Kidney epithelial cell (primary cell): ENCODE data around the gene ZNF213. TPM values are rescaled to one million over a fixed set of nuclear protein-coding genes. Genes with fewer than 3 reads are reported as not detected.

ENCODE experiments used
- DNase-seq: peaks from one replicate; pipeline ENCODE4 v3.0.0-alpha.2; 2010; ENCODE audit warnings: low read depth
- H3K27me3 ChIP-seq: 2 replicates; pipeline ENCODE4 v1.6.0; 2011; ENCODE audit warnings: low read length; ENCODE audit not compliant: control insufficient read depth, insufficient read depth
- H3K36me3 ChIP-seq: 2 replicates; pipeline ENCODE4 v1.5.1; 2011; ENCODE audit warnings: low read length; ENCODE audit not compliant: control insufficient read depth, insufficient read depth
- H3K4me3 ChIP-seq: 2 replicates; pipeline ENCODE4 v1.5.1; 2011; ENCODE audit warnings: low read depth, mild to moderate bottlenecking, control low read depth, low read length
- total RNA-seq: library from RNA; depleted of rRNA; stranded (reverse); fragments of >200 nt; gene quantifications from 2 replicates; pipeline ENCODE4 v1.2.3, GENCODE V29; 2015
- TF ChIP-seq, protein P1 (sequence below): IDR thresholded peaks from 2 replicates; pipeline ENCODE4 v1.5.1; 2011; ENCODE audit warnings: mild to moderate bottlenecking, moderate library complexity, low read length, control low read depth, inconsistent platforms; ENCODE audit not compliant: insufficient read depth, poor library complexity, severe bottlenecking

The ZNF213 gene
- total RNA-seq, 1 donor from 2014 or later: 13.7 TPM

DNA sequence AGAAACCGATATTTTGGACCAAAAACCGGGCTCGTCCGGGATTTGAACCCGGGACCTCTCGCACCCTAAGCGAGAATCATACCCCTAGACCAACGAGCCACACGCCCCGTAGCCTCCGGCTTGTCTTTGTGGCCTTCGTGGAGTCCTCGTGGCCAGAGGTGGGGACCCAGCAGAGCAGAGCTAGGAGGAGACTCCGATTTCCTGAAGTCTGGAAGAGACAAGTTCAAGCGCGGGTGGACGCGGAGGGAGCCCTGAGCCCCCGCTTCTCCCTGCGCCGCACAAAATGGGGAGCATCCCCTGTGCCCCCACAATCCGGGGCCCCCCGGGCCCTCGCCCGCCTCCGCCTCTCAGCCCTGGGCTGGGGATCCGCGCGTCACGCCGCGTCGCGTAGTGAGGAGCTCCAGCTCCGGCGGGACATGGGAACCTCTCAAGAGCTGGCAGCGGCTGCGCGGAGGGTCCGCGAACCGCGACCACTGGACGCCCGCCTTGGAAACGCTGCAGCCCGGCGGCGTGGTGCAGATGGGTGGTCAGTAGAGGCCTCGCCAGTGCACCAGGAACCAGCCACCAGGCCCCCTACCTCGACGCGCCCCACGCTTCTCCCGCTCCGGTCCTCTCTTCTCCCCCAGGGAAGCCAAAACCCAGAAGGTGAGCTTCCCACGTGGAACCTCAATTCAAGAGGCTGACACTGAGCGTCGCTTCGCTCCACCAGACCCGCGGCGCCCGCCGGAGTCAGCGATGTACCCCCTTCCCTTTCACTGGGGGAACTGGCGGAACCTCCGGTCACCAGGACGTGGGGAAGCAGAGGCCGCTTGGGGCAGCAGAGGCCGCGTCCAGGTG is 48.0 kb downstream of the ZNF213 start:
- no peak for DNase-seq
- TF ChIP-seq, protein P1, sequence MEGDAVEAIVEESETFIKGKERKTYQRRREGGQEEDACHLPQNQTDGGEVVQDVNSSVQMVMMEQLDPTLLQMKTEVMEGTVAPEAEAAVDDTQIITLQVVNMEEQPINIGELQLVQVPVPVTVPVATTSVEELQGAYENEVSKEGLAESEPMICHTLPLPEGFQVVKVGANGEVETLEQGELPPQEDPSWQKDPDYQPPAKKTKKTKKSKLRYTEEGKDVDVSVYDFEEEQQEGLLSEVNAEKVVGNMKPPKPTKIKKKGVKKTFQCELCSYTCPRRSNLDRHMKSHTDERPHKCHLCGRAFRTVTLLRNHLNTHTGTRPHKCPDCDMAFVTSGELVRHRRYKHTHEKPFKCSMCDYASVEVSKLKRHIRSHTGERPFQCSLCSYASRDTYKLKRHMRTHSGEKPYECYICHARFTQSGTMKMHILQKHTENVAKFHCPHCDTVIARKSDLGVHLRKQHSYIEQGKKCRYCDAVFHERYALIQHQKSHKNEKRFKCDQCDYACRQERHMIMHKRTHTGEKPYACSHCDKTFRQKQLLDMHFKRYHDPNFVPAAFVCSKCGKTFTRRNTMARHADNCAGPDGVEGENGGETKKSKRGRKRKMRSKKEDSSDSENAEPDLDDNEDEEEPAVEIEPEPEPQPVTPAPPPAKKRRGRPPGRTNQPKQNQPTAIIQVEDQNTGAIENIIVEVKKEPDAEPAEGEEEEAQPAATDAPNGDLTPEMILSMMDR: no peak
- Histone ChIP-seq H3K27me3 (peaks cover 41% of the 10 kb centered on the region), H3K4me3 (peak overlapping the region; percentile 39), H3K36me3 (no peaks in the 10 kb centered on the region)

DNA sequence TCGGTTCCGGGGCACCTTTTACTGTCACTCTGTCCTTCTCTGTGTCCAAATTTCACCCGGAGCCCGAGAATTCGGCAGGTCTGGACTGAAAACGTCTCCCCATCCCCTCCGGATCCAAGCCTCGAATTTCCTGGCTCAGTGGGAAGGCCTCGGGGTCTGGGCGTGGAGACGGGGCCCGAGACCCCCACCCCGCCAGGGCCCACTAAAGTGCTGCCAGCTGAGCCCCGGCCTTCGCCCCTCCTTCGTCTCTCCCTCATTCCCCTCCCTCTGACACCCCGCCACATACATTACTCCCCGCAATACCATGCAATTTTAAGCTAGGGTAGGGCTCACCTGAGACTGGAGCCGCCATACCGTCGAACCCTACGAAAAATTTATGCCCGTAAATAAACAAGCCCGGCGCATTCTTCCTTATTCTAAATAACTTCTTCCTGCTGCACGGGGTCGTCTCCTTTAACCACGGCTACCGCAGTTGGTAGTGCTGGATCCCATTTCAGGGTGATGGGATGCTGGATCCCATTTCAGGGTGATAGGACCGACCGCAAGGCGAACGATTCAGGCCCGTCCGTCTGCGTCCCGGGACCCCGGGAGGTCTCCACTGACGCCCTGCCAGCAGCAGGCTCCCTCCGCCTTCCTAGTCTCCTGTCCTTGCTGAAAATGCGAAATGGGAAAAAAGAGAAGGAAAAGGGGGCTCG is 48.8 kb downstream of the ZNF213 start:
- H3K4me3 ChIP-seq: peak overlapping the region; percentile 39
- DNase-seq: no peak
- TF ChIP-seq, protein P1: no peak
- H3K36me3 ChIP-seq: no peaks in the 10 kb centered on the region
- peaks cover 41% of the 10 kb centered on the region for H3K27me3 ChIP-seq

DNA sequence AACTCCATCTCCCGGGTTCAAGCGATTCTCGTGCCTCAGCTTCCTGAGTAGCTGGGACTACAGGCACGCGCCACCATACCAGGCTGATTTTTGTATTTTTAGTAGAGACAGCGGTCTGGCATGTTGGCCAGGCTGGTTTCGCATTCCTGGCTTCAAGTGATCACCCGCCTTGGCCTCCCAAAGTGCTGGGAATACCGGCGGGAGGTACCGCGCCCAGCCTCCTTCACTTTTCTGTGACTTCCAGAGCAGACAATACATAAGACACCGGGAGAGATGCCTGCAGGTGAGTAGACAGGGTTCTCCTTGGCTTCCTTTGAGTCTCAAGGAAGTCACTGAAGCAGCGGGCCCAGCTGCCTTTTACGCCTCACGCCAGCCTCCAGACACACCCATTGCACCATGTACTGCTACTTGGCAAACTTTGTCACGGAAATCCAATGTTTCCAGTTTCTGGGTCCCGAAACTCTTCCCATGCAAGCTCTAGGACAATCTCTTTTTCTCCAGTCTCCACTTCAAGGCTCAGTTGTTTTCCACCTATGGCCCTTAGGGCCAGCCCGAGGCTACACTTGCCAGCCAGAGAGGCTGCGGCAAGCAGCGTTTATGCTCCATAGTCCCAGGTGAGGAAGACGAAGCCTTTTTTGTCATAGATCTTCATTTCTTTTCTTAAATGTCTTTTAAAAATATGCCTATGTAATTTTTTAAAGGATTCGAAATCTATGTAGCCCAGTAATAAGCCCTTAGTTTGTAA is 52.3 kb downstream of the ZNF213 start:
- DNase-seq: no peak
- no peaks in the 10 kb centered on the region for H3K36me3 ChIP-seq
- peaks cover 39% of the 10 kb centered on the region for H3K27me3 ChIP-seq
- TF ChIP-seq, protein P1: no peak
- no peak overlapping the region for H3K4me3 ChIP-seq

DNA sequence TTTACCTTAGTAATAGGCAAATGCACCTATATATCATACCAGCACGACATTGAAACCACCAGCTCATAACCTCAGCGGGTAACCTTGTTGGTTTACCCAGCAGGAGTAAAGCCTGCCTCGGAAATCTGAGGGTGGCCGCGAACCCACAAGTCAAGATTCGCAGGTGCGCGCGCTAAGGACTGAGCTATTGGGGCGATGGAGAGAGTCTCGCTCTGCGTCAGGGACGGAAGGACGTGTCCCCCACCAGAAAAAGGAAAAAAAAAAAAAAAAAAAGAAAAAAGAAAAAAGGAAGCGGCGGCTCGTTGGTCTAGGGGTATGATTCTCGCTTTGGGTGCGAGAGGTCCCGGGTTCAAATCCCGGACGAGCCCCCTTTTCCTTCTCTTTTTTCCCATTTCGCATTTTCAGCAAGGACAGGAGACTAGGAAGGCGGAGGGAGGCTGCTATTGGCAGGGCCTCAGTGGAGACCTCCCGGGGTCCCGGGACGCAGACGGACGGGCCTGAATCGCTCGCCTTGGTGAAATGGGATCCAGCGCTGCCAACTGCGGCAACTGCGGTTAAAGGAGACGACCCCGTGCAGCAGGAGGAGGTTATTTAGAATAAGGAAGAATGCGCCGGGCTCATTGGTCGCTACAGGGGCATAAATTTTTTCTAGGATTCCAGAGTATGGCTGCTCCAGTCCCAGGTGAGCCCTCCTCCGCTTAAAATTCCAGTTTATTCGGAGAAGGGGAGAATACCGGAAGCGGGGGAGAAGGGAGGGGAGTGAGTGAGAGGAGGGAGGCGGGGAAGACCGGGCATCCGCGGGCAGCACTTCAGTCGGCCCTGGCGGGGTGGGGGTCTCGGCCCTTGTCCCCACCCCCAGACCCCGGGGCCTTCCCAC is 53.2 kb downstream of the ZNF213 start, which contains the start of gene OR1F1:
OR1F1 (plus strand) TSS at position 407 of the 877 bp plus-strand sequence.
- DNase-seq: no peak
- H3K4me3 ChIP-seq: peak within 1 kb of the TSS; percentile 52
- H3K27me3 ChIP-seq: peaks cover 36% of the 10 kb centered on the region
- TF ChIP-seq, protein P1: no peak
- H3K36me3 ChIP-seq: no peaks in the 10 kb centered on the region

DNA sequence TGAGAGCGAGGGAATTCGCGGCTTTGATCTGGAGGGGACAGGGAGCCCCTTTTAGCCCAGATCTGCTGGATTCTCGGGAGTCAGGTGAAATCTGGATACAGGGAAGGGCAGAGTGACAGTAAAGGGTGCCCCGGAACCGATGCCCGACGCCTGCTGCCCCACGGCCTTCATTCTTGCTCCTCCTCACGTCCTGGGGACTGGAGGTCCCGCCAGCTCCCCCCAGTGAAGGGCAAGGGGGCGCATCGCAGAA is 53.8 kb downstream of the ZNF213 start:
- no peak for DNase-seq
- no peaks in the 10 kb centered on the region for H3K36me3 ChIP-seq
- H3K27me3 ChIP-seq: peaks cover 36% of the 10 kb centered on the region
- TF ChIP-seq, protein P1: no peak
- H3K4me3 ChIP-seq: peak overlapping the region; percentile 52
